DMS53 (cell line): ENCODE measurements around the gene HIPK4.
"Not testable (repeated sequence)": the region's sequence is repeated elsewhere in the genome, so short reads cannot be mapped to it uniquely, and the experiment has no call there.

ENCODE experiments used
- DNase-seq: peaks from one replicate; lab custom pipeline; 2025; lab: John Stamatoyannopoulos, UW

HIPK4 gene, protein sequence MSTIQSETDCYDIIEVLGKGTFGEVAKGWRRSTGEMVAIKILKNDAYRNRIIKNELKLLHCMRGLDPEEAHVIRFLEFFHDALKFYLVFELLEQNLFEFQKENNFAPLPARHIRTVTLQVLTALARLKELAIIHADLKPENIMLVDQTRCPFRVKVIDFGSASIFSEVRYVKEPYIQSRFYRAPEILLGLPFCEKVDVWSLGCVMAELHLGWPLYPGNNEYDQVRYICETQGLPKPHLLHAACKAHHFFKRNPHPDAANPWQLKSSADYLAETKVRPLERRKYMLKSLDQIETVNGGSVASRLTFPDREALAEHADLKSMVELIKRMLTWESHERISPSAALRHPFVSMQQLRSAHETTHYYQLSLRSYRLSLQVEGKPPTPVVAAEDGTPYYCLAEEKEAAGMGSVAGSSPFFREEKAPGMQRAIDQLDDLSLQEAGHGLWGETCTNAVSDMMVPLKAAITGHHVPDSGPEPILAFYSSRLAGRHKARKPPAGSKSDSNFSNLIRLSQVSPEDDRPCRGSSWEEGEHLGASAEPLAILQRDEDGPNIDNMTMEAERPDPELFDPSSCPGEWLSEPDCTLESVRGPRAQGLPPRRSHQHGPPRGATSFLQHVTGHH

DNA sequence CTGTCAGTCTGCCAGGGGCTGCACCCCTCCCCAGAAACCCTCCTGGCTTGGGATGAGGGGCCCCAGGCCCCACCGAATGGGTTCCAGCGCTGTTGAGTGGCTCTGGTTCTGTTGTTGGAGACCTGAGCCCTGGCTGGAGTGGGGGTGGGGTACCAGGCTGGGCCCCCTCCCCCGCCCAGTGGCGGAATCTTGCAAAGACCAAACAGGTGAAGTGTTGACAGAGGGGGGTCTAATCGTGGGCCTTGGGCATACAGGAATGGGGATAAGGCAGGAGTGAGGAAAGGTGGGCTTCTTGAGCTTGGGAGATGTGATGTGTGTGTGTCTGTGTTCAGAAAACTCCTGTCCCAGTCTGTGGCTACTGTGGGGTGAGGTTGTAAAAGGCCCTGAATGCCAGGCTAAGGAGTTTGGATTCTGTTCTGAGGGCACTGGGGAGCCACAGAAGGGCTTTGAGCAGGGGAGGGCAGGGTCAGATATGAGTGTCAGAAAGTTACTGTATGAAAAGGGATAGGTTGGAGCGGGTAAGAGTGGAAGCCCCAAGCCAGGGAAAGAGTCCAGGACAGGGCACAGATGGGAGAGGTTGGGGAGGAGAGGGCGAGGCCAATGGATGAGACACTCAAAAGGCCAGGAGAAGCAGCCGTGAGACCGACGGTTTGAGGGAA lies at the start of gene HIPK4:
HIPK4 (minus strand) TSS at position 98 of the 659 bp plus-strand sequence. CDS start 279 bp downstream, outside the sequence.
- no peak for DNase-seq

DNA sequence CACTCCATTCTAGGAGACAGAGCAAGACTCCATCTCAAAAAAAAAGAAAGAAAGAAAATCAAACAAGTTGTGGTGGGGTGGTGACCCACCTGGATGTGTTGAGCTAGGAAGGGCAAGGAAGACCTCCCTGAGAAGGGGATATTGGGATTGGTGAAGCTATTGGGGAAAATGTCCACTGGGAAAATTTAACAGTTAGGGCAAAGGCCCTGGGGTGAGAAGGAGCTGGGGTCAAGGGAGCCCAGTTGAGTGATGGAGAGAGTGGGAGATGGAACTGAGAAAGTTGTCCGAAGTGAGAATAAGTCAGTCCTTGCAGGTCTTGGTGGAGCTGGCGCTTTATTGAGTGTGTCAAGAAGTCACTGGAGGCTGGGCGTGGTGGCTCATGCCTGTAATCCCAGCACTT lies 48.3 kb upstream of the HIPK4 start:
- no peak for DNase-seq

DNA sequence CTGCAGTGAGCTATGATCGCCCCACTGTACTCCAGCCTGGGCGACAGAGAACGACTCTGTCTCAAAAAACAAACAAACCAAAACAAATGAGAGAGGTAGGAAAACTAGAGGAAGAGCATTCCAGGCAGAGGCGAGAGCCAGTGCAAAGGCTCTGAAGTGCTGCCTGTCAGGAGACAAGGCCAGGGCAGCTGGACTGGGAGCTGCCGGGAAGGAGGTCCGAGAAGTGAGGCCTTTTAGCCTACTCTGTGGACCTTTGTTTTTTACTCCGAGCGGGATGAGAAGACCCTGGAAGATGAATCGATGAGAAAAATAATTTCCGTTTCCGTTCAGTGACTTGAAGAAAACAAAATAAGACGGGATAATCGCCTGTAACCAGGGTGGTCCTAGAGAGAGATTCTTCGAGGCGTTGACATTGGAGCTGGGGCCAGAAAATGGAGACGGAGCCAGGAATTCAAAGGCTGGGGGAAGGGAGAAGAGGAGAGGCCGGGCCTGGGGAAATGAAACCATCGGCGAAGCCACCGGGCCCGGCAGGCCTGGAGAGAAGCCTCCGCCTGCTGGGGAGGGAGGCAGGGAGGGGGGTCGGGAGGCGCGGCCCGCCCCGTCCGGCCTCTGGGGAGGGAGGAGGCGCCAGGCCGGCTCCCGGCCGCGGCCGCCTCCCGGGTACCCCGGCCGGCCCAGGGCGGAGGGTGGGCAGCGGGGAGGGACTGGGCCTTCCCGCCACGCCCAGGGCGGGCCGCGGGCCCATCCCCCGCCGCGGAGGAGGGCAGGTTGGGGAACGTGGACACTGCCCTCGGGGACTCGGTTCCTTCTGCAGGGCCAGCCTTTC lies 43.6 kb upstream of the HIPK4 start:
- peak; percentile 98 for DNase-seq

DNA sequence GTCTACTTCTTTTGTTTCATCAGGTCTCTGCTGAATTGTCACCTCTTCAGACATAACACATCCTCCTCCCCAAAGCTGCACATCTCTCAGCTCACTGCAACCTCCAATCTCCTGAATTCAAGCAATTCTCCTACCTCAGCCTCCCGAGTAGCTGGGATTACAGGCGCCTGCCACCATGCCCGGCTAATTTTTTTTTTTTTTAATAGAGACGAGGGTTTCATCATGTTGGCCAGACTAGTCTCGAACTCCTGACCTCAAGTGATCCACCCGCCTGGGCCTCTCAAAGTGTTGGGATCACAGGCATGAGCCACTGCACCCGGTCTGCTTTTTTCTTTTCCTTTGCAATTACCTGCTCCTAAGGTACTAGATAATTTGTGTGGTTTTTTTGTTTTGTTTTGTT lies 42.8 kb upstream of the HIPK4 start:
- DNase-seq = peak; percentile 59

DNA sequence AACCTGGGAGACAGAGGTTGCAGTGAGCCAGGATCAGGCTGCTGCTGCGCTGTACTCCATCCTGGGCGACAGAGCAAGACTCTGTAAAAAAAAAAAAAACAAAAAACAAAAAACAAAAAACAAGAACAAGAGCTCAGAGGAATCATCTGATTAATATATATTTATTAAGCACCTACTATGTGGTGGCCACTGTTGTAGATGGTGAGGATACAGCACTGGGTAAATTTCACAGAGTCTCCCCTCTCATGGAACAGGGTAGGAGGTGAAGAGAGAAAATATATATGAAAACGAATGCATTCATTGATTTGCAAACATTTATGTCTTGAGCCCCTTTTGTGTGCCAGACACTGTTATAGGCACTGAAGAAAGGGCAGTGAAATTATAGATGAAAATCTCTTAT lies 41.7 kb upstream of the HIPK4 start:
- DNase-seq = no peak

DNA sequence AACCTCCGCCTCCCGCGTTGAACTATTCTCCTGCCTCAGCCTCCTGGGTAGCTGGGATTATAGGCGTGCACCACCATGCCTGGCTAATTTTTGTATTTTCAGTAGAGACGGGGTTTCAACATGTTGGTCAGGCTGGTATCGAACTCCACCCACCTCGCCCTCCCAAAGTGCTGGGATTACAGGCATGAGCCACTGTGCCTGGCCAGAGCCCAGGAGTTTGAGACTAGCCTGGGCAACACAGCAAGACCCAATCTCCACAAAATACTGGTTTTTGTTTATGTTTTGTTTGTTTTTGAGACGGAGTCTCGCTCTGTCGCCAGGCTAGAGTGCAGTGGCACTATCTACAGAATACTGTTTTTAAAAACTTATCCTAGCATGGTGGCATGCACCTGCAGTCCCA lies 40.3 kb upstream of the HIPK4 start:
- DNase-seq = not testable (repeated sequence)

DNA sequence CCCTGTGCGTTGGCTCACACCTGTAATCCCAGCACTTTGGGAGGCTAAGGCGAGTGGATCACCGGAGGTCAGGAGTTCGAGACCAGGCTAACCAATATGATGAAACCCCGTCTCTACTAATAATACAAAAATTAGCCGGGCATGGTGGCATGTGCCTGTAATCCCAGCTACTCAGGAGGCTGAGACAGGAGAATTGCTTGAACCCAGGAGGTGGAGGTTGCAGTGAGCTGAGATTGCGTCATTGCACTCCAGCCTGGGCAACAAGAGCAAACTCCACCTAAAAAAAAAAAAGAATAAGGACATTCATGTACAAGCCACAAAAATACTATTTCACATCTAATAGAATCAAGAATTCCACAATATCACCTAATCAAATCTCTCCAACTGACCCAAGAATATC lies 38.2 kb upstream of the HIPK4 start:
- not testable (repeated sequence) for DNase-seq

DNA sequence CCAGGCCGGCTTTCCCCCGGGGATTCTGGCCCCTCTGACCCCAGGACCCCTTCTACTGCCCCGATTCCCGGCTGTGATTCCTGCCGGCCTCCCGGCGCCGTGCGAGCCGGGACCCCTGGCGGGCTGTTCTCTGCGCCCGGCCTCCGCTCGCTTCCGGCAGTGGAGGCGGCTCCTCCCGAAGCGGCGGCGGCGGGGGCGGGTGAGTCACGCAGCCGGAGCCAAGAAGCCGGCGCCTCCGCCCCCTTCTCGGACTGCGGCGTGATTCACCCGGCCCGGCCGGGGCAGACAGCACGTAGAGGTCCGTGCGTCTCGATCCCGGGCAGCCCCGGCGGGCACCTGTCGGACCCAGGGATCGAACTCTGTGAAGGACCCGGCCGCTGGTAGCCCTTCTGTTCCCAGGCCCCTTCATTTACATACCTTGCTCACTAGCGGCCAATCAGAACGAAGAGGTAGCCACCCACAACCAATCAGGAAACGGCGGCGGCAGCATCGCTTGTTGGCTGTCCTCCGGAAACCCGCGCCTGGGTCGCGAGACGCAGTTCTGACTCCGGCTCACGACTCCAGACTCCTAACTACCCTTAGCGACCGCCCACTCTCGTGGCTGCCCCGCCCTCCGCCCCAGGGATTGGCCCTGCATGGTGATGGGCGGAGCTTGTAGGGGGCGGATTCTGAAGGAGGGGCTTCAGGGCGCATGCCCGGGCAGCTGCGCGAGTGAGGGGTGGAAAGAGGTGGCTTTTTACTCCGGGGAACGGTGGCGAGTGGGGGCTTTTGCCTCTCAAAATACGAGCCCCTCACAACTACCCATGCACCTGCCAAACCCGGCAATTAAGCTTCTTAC lies 35.7 kb upstream of the HIPK4 start, which contains the start of gene SERTAD1:
SERTAD1 (minus strand) TSS at position 543 of the 838 bp plus-strand sequence. CDS start 2,446 bp downstream, outside the sequence.
- peak; percentile 100 for DNase-seq

DNA sequence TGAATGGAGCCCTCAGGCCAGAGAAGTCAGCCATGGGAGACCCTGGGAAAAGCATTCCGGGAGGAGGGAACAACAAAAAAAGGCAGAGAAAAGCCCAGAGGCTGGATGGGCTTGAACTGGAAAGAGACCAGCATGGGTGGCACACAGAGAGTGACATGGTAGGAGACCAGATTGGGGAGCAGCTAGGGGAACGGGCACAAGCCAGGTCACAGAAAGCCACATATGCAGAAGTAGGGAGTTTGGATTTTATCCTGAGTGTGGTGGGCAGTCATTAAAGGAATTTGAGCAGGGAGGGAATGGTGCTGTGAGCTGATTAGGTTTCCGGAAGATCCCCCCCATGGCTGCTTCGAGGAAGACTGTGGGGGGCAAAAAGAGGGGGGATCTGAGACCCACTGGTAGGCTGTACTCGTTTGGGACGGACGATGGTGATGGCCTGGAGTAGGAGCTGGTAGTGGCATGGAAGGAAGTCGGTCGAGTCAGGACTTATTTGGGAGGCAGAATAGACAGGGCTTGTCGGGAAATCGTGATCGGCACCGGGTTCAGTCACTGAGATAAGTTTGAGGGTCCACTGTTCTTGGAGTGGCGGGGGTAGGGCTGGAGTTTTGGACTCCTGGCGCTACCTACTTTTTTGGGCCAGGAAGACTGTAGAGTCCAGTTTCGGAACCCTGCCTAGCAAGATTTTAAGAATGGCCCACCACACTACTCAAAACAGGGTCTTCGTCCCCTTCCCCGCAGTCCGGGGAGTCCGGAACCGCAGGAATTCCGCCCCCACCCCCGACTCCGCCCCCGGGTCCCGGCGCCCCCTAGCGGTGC lies 34.9 kb upstream of the HIPK4 start:
- DNase-seq = peak; percentile 54

DNA sequence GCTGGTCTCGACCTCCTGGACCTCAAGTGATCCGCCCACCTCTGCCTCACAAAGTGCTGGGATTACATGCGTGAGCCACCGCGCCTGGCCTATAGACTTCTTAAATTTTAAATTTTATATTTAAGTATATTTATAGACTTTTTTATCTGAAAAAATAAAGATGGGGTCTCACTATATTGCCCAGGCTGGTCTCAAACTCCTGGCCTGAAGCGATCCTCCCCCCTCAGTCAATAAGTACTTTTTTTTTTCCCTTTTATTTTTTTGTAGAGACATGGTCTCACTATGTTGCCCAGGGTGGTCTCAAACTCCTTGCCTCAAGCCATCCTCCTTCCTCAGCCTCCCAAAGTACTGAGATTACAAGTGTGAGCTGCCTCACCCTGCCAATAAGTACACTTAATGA lies 34.0 kb upstream of the HIPK4 start:
- DNase-seq = no peak

DNA sequence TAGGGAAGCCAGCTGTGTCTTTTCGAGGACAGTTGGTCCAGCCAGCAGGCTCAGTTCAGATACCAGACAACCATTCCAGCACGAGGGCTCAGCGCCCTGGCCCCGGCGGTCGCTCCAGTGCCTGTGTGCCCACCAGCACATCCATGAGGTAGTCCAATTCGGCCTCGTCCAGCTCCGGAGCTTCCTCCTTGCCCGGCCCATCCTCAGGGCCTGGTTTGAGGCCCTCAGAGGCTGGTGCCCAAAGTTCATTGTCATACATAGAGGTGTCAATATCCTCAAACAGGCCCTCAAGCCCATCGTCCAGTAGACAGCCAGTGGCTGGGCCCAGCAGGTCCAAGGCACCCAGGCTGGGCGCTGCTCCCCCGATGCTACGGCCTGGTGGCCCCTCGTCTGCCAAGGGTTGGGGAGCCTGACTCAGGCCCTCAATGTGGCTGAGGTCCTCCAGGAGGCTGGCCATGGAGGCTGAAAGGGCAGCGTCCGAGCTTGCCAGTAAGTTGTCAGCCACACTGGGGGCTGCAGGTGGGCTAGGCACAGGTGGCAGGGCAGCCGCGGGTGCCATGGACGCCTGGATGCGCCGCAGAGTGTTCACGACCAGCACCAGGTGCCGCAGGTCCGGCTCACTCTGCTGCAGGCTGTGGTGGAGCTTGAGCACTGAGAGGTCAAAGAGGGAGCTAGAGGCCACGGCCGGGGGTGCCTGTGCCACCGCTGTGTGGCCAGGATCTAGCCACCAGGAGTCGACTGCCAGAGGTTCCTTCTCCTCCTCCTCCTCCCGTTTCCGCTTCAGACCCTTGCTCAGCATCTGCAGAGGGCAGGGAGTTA lies 33.0 kb upstream of the HIPK4 start:
- no peak for DNase-seq

DNA sequence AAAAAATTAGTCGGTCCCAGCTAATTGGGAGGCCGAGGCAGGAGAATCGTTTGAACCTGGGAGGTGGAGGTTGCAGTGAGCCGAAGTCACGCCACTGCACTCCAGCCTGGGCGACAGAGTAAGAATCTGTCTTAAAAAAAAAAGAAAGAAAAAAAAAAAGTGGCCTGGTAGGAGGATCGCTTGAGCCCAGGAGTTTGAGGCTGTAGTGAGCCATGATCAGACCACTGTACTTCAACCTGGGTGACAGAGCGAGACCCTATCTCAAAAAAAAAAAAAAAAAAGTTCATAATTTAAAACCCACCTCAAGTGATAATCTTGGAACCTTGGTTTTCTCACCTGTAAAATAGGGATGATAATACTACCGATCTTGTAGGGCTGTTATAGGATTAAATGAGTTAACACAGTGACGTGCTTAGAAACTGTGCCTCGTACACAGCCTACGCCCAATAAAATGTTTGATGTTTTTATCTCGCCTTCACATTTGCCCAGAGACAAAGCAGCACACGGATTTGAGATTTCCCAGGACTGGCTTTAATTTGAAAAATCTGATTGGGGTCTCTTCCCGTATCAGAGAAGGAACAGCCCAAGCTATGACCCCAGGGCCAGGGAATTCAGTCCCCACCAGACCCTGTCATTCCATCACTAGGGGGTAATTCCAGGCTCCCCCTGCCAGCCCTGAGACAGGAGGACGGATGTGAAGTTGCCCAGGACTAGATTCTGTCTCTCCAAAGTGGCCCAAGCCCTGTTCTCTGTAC lies 32.2 kb upstream of the HIPK4 start:
- DNase-seq = no peak

DNA sequence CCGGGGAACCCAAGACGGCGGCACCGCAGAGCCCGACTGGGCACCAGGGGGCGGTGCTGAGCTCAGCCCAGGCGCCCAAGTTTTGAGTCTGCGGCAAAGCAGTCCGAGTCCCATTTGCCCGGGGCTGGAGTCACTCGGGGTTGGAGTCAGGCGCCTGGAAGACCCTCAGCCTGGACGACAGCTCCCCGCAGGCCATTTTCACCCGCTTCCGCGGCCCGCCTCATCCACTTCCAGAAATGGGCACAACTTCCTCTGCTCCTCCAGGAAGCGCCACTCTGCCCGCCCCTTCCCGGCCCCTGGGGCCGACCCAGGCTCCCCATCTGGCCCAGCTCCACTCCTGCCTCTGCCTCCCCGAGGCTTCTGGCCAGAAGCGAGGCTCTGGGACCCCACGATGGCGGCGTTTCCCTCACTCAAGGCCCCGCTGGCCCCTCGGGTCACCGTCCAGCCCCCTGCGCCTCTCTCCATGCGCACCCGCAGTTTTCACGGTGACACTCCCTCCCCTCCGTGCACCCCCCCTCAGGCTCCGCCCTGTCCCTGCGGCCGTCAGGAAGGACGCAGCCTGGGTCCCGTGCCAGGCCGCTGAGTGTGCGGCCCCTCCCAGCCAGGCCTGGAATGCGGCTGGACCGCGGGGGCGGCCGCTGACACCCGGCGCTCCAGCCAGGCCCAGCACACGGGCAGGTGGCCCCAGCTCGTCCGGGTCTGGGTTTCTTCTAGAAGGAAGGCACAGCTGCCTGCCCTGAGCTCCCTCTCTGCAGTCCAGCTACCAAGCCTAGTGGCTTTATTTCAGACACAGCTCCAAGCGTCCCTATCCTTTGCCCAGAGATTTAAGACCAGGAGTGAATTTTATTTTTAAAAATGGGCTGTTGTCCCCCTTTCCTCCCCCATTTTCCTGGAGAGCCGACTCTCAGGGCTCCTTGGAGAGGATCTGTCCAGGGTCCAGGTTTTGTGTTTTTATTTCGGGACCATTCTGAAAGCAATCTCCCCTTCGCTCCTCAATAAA lies 31.1 kb upstream of the HIPK4 start:
- peak; percentile 97 for DNase-seq

DNA sequence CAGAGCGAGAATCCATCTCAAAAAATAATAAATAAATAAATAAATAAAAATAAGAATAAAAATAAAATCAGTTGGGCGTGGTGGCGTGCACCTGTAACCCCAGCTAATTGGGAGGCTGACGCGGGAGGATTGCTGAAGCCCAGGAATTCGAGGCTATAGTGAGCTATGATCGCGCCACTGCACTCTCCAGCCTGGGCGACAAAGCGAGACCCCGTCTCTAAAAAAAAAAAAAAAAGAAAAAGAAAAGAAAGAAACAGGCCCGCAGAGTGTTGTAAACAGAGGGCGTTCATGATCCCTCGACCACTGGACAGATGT lies 30.4 kb upstream of the HIPK4 start:
- DNase-seq = no peak

DNA sequence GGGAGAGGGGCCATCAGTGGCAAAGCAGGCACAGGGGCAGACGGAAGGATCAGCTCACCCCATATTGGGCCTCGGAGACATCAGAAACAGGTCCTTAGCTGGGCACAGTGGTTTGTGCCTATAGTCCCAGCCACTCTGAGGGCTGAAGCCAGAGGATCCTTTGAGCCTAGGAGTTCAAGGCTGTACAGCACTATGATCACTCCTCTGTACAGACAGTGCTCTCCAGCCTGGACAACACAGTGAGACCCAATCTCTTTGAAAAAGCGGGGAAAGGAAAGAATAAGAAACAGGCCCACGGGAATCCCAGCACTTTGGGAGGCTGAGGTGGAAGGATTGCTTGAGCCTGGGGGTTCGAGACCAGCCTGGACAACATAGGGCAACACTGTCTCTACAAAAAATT lies 29.8 kb upstream of the HIPK4 start:
- DNase-seq = no peak

DNA sequence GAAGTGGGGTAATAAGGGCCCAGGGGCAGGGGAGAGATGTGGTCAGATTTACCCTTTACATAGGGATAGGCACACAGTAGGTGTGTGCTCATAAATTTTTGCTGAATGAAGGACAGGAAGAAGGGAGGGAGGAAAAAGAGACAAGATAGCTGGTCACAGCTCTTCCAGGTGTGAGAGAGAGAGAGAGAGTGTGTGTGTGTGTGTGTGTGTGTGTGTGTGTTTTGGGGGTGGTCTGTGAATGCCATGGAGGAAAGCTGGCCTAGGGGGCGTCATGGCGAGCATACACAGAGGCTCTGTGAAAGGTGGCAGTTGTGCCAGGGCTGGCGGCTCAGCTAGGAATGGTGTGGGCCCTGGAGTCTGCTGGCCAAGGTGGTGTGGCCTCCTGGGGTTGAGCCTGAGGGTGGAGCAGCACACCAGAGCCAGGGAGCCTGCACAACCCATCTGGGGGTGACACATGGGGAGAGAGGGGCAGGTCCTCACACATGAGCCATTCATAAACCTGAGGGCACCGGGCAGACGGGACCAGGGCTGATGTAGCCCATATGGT lies 29.2 kb upstream of the HIPK4 start:
- DNase-seq = no peak

DNA sequence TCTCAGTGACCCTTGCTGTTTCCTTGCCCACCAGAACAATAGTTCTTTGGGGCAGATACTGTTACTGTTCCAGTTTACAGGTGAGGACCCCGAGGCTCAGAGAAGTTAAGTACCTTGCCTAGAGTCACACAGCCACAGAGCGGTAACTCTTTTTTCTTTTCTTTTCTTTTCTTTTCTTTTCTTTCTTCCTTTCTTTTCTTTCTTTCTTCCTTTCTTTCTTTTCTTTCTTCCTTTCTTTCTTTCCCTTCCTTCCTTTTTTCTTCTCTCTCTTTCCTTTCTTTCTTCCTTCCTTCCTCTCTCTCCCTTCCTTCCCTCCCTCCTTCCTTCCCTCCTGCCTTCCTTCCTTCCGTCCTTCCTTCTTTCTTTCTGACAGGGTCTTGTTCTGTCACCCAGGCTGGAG lies 28.1 kb upstream of the HIPK4 start:
- no peak for DNase-seq
